ENCODE results near the gene IGLL1. TPM values are rescaled to one million over a fixed set of nuclear protein-coding genes. Genes with fewer than 3 reads are reported as not detected.

IGLL1 gene
- total RNA-seq, 2 donors from 2014 or later, result not detected

- TF ChIP-seq CTCF (IDR thresholded peaks at IDR 0.05), result no peak
- TF ChIP-seq POLR2A (IDR thresholded peaks at IDR 0.05), result no peak
- Histone ChIP-seq H3K4me3 (no peak overlapping the region), H3K9me3 (no peaks in the 10 kb centered on the region), H3K4me1 (peaks cover 20% of the 10 kb centered on the region), H3K27me3 (no peaks in the 10 kb centered on the region), H3K27ac (no peak overlapping the region), H3K36me3 (replicated peaks in 1 of 2; ENCODE audit: insufficient read depth in 1 of 2, low read depth in 2 of 2) (no peaks in the 10 kb centered on the region)
- 86 to 88% methylated on average over 4 to 8 of the region's 8 CpGs for WGBS, 2 donors
- intact Hi-C loops (cut with DNase I), result no loop called here
- ATAC-seq, result no peak
- DNase-seq, result no peak
Observed at GRCh38 chr22:23570681-23571080, 9.4 kb downstream of the IGLL1 start.

GRCh38 chr22:23569716-23570115 is 10.4 kb downstream of the IGLL1 start:
- DNase-seq, result no peak
- WGBS, 2 donors, result 88 to 96% methylated on average over 9 to 10 of the region's 10 CpGs

GRCh38 chr22:23569291-23569690 is 10.8 kb downstream of the IGLL1 start:
- DNase-seq (no peak), ATAC-seq (no peak)
- 76 to 95% methylated on average over 7 to 8 of the region's 8 CpGs for WGBS, 2 donors
- no peaks in the 10 kb centered on the region for H3K36me3 ChIP-seq (replicated peaks in 1 of 2; ENCODE audit: insufficient read depth in 1 of 2, low read depth in 2 of 2)
- no peaks in the 10 kb centered on the region for H3K27me3 ChIP-seq
- peaks cover 25% of the 10 kb centered on the region for H3K4me1 ChIP-seq
- H3K9me3 ChIP-seq, result no peaks in the 10 kb centered on the region
- intact Hi-C loops (cut with DNase I), result no loop called here
- no peak overlapping the region for H3K27ac ChIP-seq
- no peak for TF ChIP-seq CTCF (IDR thresholded peaks at IDR 0.05)
- TF ChIP-seq POLR2A (IDR thresholded peaks at IDR 0.05), result no peak
- no peak overlapping the region for H3K4me3 ChIP-seq

More at GRCh38 chr22:23569716-23570115, 10.4 kb downstream of the IGLL1 start:
- Histone ChIP-seq H3K27ac (no peak overlapping the region), H3K4me1 (peaks cover 25% of the 10 kb centered on the region), H3K4me3 (no peak overlapping the region), H3K36me3 (replicated peaks in 1 of 2; ENCODE audit: insufficient read depth in 1 of 2, low read depth in 2 of 2) (no peaks in the 10 kb centered on the region), H3K9me3 (no peaks in the 10 kb centered on the region), H3K27me3 (no peaks in the 10 kb centered on the region)
- intact Hi-C loops (cut with DNase I), result no loop called here
- no peak for ATAC-seq
- no peak for TF ChIP-seq CTCF (IDR thresholded peaks at IDR 0.05)
- no peak for TF ChIP-seq POLR2A (IDR thresholded peaks at IDR 0.05)

GRCh38 chr22:23566705-23567475 is 13.2 kb downstream of the IGLL1 start:
- Histone ChIP-seq H3K36me3 (replicated peaks in 1 of 2; ENCODE audit: insufficient read depth in 1 of 2, low read depth in 2 of 2) (no peaks in the 10 kb centered on the region), H3K27me3 (no peaks in the 10 kb centered on the region), H3K9me3 (no peaks in the 10 kb centered on the region), H3K27ac (peak overlapping the region in 1 of 4 donors; percentile 19), H3K4me3 (no peak overlapping the region), H3K4me1 (peaks cover 25% of the 10 kb centered on the region)
- ATAC-seq (no peak), DNase-seq (no peak)
- intact Hi-C loops (cut with DNase I), result no loop called here
- TF ChIP-seq POLR2A (IDR thresholded peaks at IDR 0.05) (no peak), CTCF (IDR thresholded peaks at IDR 0.05) (no peak)
- 67 to 82% methylated on average over 21 to 31 of the region's 37 CpGs for WGBS, 2 donors
